ENCODE data around the gene MYMX.
A peak's percentile ranks its signal among the peaks of the same experiment; 100 is the strongest.
"Not testable (repeated sequence)": the region's sequence is repeated elsewhere in the genome, so short reads cannot be mapped to it uniquely, and the experiment has no call there.

The MYMX gene

GRCh38 chr6:44220913-44221290 lies 4.2 kb downstream of the MYMX start:
- no peak for DNase-seq

GRCh38 chr6:44221291-44221960 lies 4.7 kb downstream of the MYMX start:
- peak; percentile 16 for DNase-seq

GRCh38 chr6:44221961-44222335 lies 5.2 kb downstream of the MYMX start:
- no peak for DNase-seq

GRCh38 chr6:44222486-44223318 lies 6.0 kb downstream of the MYMX start:
- no peak for DNase-seq

GRCh38 chr6:44223319-44224028 lies 6.7 kb downstream of the MYMX start, which contains the start of gene SLC29A1:
SLC29A1 (plus strand) TSS chr6:44223595; CDS start chr6:44227314, 3,719 bp downstream.
- DNase-seq = peak; percentile 78

- no peak for DNase-seq
Observed at GRCh38 chr6:44224029-44224964, 7.6 kb downstream of the MYMX start.

GRCh38 chr6:44224965-44225305 lies 8.2 kb downstream of the MYMX start:
- DNase-seq = no peak

GRCh38 chr6:44225579-44226325 lies 9.0 kb downstream of the MYMX start:
- DNase-seq = no peak

- no peak for DNase-seq
Observed at GRCh38 chr6:44226368-44227147, 9.8 kb downstream of the MYMX start.

- DNase-seq = no peak
Observed at GRCh38 chr6:44227148-44227793, 10.5 kb downstream of the MYMX start.

- no peak for DNase-seq
Observed at GRCh38 chr6:44228031-44228430, 11.3 kb downstream of the MYMX start.

GRCh38 chr6:44228433-44228832 lies 11.7 kb downstream of the MYMX start:
- no peak for DNase-seq

- no peak for DNase-seq
Observed at GRCh38 chr6:44228836-44229235, 12.1 kb downstream of the MYMX start.

GRCh38 chr6:44229376-44230033 lies 12.8 kb downstream of the MYMX start:
- DNase-seq = no peak

- no peak for DNase-seq
Observed at GRCh38 chr6:44230034-44230675, 13.4 kb downstream of the MYMX start.

GRCh38 chr6:44231426-44231825 lies 14.7 kb downstream of the MYMX start:
- not testable (repeated sequence) for DNase-seq

GRCh38 chr6:44232676-44233566 lies 16.2 kb downstream of the MYMX start:
- no peak for DNase-seq

- no peak for DNase-seq
Observed at GRCh38 chr6:44233567-44234100, 16.9 kb downstream of the MYMX start.

Measured in NCI-H748 treated with DMSO at 0.1 percent for 48 hours (cell line).